NCI-H524 treated with DMSO at 0.1 percent for 48 hours (cell line): ENCODE results near the gene P3H3.

Source experiments
- DNase-seq: peaks from one replicate; lab custom pipeline; 2025; lab: John Stamatoyannopoulos, UW

The P3H3 gene

GRCh38 chr12:6807170-6807569 is 21.0 kb upstream of the P3H3 start:
- DNase-seq, result no peak

DNA sequence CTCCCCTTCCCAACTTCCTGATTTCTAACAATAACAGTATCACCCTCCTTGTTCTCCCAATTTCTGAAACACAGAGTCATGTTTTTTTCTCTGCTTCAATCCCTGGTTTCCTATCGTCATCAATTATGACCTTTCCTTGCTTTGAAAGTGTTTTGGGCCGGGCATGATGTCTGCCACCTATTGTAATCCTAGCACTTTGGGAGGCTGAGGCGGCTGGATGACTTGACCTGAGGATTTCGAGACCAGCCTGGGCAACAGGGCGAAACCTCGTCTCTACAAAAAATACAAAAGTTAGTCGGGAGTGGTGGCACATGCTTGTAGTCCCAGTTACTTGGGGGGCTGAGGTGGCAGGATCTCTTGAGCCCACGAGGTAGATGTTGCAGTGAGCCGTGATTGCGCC is 19.2 kb upstream of the P3H3 start:
- DNase-seq, result no peak

GRCh38 chr12:6810758-6811157 is 17.4 kb upstream of the P3H3 start:
- no peak for DNase-seq

GRCh38 chr12:6813363-6813762 is 14.8 kb upstream of the P3H3 start:
- DNase-seq, result no peak

DNA sequence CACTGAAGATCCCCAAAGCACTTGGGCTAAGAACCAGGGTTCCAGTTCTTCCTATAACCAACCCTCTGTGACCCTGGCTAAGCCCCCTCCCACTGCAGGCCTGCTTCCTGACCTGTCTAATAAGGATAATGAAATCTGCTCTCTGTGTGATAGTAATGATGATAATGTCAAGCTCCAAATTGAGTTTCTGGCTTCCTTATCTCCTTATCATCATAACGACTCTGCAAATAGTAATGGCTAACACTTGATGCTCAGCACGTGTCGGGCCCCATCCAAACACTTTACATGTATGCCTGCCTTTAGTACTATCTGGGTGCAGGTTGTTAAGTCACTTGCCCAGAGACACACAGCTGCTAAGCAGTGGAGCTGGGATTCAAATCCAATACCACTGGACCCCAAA is 11.6 kb upstream of the P3H3 start:
- no peak for DNase-seq

GRCh38 chr12:6817098-6817497 is 11.1 kb upstream of the P3H3 start:
- DNase-seq, result no peak

- no peak for DNase-seq
Observed at GRCh38 chr12:6817662-6818157, 10.5 kb upstream of the P3H3 start.

DNA sequence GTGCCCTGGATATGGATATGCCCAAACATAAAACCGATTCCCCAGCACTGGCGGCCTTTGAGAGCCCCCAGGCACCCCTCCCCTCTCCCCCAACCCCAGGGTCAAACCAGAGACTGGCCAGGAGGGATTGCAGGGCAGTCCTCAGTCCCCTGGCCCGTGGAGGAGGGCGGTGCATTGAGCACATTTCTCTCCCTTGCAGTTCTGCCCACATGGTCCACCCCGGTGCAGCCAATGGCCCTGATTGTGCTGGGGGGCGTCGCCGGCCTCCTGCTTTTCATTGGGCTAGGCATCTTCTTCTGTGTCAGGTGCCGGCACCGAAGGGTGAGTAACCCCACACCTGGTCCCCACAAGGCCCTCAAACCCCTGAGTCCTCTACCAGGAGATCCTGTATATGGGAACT is 10.0 kb upstream of the P3H3 start:
- DNase-seq, result no peak

DNA sequence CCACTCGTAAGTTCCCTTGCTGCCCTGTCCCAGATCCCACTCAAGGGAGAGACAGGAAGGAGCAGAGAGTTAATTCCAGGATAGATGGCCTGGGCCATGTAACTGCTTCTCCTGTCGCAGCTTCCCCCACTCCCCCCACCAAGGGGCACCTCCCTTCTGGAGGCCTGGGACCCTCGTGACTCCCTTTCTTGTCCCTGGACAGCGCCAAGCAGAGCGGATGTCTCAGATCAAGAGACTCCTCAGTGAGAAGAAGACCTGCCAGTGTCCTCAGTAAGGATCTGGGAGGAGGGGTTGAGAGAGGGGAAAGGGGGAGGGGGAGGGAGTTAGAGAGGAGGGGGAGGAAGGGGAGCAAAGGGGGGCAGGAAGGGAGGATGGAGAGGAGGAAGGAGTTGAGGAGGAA is 9.6 kb upstream of the P3H3 start:
- no peak for DNase-seq

- DNase-seq, result no peak
Observed at GRCh38 chr12:6819106-6820030, 8.8 kb upstream of the P3H3 start.

DNA sequence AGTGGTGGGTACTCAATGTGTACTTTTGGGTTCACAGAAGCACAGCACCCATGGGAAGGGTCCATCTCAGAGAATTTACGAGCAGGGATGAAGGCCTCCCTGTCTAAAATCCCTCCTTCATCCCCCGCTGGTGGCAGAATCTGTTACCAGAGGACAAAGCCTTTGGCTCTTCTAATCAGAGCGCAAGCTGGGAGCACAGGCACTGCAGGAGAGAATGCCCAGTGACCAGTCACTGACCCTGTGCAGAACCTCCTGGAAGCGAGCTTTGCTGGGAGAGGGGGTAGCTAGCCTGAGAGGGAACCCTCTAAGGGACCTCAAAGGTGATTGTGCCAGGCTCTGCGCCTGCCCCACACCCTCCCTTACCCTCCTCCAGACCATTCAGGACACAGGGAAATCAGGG is 8.0 kb upstream of the P3H3 start:
- DNase-seq, result no peak

GRCh38 chr12:6821591-6822425 is 6.4 kb upstream of the P3H3 start, which contains the start of gene GPR162:
TSS of gene GPR162 (plus strand) at chr12:6821821. CDS start at chr12:6823899, 2,078 bp downstream.
- DNase-seq, result no peak

- DNase-seq, result no peak
Observed at GRCh38 chr12:6822426-6823135, 5.6 kb upstream of the P3H3 start.

DNA sequence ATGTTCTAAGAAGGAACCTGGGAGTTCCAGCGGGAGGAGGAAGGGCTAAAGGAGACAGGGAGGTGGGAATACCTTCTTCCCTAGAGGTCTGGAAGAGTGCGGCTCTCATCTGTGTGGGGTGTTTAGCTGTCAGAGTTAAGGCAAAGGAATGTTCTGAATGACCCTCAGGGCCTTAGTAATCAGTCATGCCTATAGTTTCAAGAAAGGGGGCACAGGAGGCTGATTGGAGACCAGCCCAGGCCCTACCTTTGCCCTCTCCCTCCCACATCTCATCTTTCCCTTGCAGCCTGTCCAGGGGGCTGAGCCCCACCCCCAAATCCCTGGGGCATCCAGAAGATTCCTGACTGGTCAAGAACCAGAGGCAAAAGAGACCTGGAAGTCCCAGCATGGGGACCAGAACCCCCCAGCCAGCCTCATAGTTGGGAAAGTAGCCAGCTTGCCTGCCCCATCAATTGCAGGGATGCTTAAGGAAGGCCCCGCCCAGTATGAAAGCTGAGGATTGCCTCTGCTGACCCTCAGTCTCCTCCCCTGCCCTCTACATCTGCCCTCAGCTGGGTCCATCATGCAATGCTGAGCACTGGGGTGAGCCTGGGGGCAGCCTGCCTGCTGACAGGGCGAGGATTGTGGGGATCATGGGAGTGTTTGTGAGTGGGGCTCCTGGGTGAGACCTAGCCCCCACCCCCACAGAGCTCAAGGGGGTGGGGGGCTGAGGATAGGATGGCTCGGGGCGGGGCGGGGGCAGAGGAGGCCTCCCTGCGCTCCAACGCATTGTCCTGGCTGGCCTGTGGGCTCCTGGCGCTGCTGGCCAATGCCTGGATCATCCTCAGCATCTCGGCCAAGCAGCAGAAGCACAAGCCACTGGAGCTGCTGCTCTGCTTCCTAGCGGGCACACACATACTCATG is 4.8 kb upstream of the P3H3 start:
- DNase-seq, result no peak

GRCh38 chr12:6824085-6824775 is 4.0 kb upstream of the P3H3 start:
- no peak for DNase-seq

GRCh38 chr12:6824901-6825381 is 3.3 kb upstream of the P3H3 start:
- DNase-seq, result no peak

DNA sequence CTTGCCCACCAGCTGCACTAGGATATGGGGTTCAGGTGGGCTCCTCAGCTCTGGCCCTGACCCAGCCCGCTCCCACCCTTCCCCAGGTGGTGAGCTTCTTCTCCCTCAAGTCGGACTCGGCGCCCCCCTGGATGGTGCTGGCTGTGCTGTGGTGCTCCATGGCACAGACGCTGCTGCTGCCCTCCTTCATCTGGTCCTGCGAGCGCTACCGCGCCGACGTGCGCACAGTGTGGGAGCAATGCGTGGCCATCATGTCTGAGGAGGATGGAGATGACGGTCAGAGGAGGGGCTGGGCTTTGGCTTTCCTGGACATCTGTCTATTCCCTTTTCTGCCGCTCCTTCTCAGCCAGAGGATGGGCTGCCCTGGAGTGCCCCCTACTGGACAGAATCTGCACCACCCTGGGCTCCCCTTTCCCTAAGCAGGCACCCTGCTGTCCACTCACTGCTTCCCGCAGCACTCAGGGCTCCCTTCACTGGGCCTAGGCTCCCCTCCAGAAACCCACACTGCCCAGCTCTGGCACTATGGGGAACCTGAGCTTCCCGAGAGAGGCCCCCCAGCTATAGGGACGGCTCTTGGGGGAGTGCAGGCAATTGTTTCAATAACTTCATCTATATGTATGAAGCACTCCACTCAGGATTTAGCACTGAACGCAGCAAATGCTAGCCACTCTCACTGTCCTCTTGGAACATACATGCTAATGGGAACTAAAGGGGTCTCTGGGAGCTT is 2.6 kb upstream of the P3H3 start:
- peak; percentile 53 for DNase-seq

DNA sequence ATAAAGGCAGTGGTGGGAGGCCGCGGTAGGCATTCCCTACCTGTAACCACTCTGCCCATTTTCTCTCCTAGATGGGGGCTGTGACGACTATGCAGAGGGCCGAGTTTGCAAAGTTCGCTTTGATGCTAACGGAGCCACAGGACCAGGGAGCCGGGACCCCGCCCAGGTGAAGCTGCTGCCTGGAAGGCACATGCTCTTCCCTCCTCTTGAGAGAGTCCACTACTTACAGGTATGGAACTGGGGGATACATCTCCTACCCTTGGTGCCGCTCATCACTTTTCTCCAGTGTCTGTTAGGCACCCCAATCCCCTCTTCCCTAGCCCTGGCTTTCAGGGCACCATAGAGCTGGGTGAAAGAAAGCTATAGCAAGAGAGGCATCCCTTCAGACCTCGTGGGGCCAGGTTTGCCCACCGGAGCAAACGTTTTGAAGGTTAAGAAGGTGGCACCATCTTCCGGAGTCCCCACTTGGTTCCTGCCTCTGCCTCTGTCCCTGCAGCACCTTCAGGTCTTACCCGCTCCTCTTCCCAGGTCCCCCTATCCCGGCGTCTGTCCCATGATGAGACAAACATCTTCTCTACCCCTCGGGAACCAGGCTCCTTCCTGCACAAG is 2.0 kb upstream of the P3H3 start:
- no peak for DNase-seq

DNA sequence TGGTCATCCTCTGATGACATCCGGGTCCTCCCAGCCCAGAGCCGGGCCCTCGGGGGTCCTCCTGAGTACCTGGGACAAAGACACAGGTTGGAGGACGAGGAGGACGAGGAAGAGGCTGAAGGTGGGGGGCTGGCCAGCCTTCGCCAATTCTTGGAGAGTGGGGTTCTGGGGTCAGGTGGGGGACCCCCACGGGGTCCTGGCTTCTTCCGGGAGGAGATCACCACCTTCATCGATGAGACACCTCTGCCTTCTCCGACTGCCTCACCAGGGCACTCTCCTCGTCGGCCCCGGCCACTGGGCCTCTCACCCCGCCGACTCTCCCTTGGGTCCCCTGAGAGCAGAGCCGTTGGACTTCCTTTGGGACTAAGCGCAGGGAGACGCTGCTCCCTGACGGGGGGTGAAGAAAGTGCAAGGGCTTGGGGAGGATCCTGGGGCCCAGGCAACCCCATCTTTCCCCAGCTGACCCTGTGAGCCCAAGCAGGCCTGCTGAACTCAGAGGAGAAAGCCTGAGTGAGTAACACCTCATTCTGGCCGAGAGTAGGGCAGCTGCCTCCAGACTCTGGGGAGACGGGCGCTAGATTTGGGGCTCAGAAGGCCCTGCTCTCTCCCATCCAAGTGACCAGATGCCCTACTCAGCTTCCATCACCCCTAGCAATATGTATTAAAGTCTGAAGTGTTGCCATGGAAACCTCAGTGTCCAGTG is 1.3 kb upstream of the P3H3 start:
- no peak for DNase-seq
